Neuron (in vitro differentiated cells): ENCODE results near the gene KLHDC7A.

Source experiments
- H2AFZ ChIP-seq: one replicate; pipeline ENCODE4 v1.6.1; 2013; ENCODE audit warnings: low read depth, mild to moderate bottlenecking, inconsistent platforms, low read length, moderate library complexity
- H3K27me3 ChIP-seq: one replicate; pipeline ENCODE4 v1.6.1; 2013; ENCODE audit warnings: low read length; ENCODE audit not compliant: insufficient read depth
- H3K36me3 ChIP-seq: one replicate; pipeline ENCODE4 v1.6.1; 2013; ENCODE audit warnings: low read length; ENCODE audit not compliant: insufficient read depth
- H3K4me1 ChIP-seq: one replicate; pipeline ENCODE4 v1.6.1; 2013; ENCODE audit warnings: low read length; ENCODE audit not compliant: insufficient read depth
- H3K4me3 ChIP-seq: 2 replicates; pipeline ENCODE4 v1.5.1; 2013; ENCODE audit warnings: mild to moderate bottlenecking, low read length, moderate library complexity
- H3K9me3 ChIP-seq: one replicate; pipeline ENCODE4 v1.6.1; 2013; ENCODE audit warnings: low read length

KLHDC7A gene

GRCh38 chr1:18496497-18497235, 15.9 kb downstream of the KLHDC7A start:
- no peaks in the 10 kb centered on the region for H3K4me1 ChIP-seq
- no peaks in the 10 kb centered on the region for H3K9me3 ChIP-seq
- H3K4me3 ChIP-seq, result no peak overlapping the region
- H3K27me3 ChIP-seq, result peaks cover 2% of the 10 kb centered on the region
- no peaks in the 10 kb centered on the region for H3K36me3 ChIP-seq
- H2AFZ ChIP-seq, result no peak overlapping the region

GRCh38 chr1:18501833-18502232, 21.1 kb downstream of the KLHDC7A start:
- H3K36me3 ChIP-seq, result no peaks in the 10 kb centered on the region
- H3K27me3 ChIP-seq, result peaks cover 2% of the 10 kb centered on the region
- H3K4me1 ChIP-seq, result no peaks in the 10 kb centered on the region
- no peak overlapping the region for H2AFZ ChIP-seq
- H3K4me3 ChIP-seq, result no peak overlapping the region
- H3K9me3 ChIP-seq, result no peaks in the 10 kb centered on the region

- Histone ChIP-seq H2AFZ (no peak overlapping the region), H3K36me3 (no peaks in the 10 kb centered on the region), H3K27me3 (no peaks in the 10 kb centered on the region), H3K9me3 (no peaks in the 10 kb centered on the region), H3K4me1 (no peaks in the 10 kb centered on the region), H3K4me3 (no peak overlapping the region)
Measured at GRCh38 chr1:18504609-18505008, 23.9 kb downstream of the KLHDC7A start.

- Histone ChIP-seq H3K9me3 (no peaks in the 10 kb centered on the region), H3K27me3 (no peaks in the 10 kb centered on the region)
Measured at GRCh38 chr1:18505666-18506065, 24.9 kb downstream of the KLHDC7A start.

GRCh38 chr1:18508084-18508483, 27.4 kb downstream of the KLHDC7A start:
- Histone ChIP-seq H3K4me1 (no peaks in the 10 kb centered on the region), H3K4me3 (no peak overlapping the region), H3K9me3 (no peaks in the 10 kb centered on the region), H3K27me3 (no peaks in the 10 kb centered on the region), H3K36me3 (no peaks in the 10 kb centered on the region), H2AFZ (no peak overlapping the region)

More at GRCh38 chr1:18505666-18506065, 24.9 kb downstream of the KLHDC7A start:
- no peak overlapping the region for H2AFZ ChIP-seq
- no peaks in the 10 kb centered on the region for H3K36me3 ChIP-seq
- no peak overlapping the region for H3K4me3 ChIP-seq
- no peaks in the 10 kb centered on the region for H3K4me1 ChIP-seq

- Histone ChIP-seq H3K4me3 (no peak overlapping the region), H3K9me3 (no peaks in the 10 kb centered on the region), H3K36me3 (no peaks in the 10 kb centered on the region), H2AFZ (no peak overlapping the region), H3K27me3 (no peaks in the 10 kb centered on the region), H3K4me1 (no peaks in the 10 kb centered on the region)
Measured at GRCh38 chr1:18511149-18511873, 30.6 kb downstream of the KLHDC7A start.

- Histone ChIP-seq H3K4me1 (no peaks in the 10 kb centered on the region), H3K36me3 (no peaks in the 10 kb centered on the region), H3K9me3 (no peaks in the 10 kb centered on the region), H2AFZ (no peak overlapping the region), H3K4me3 (no peak overlapping the region), H3K27me3 (no peaks in the 10 kb centered on the region)
Measured at GRCh38 chr1:18511874-18512150, 31.1 kb downstream of the KLHDC7A start.

GRCh38 chr1:18512883-18513282, 32.2 kb downstream of the KLHDC7A start:
- H3K9me3 ChIP-seq, result no peaks in the 10 kb centered on the region
- H3K27me3 ChIP-seq, result no peaks in the 10 kb centered on the region
- no peak overlapping the region for H3K4me3 ChIP-seq
- no peaks in the 10 kb centered on the region for H3K36me3 ChIP-seq
- no peak overlapping the region for H2AFZ ChIP-seq
- no peaks in the 10 kb centered on the region for H3K4me1 ChIP-seq

- H3K9me3 ChIP-seq, result no peaks in the 10 kb centered on the region
- H3K4me3 ChIP-seq, result no peak overlapping the region
- H3K36me3 ChIP-seq, result no peaks in the 10 kb centered on the region
- no peaks in the 10 kb centered on the region for H3K4me1 ChIP-seq
- no peaks in the 10 kb centered on the region for H3K27me3 ChIP-seq
- no peak overlapping the region for H2AFZ ChIP-seq
Measured at GRCh38 chr1:18513995-18514394, 33.3 kb downstream of the KLHDC7A start.

GRCh38 chr1:18515120-18515667, 34.5 kb downstream of the KLHDC7A start:
- H2AFZ ChIP-seq, result no peak overlapping the region
- no peaks in the 10 kb centered on the region for H3K4me1 ChIP-seq
- H3K9me3 ChIP-seq, result no peaks in the 10 kb centered on the region
- no peak overlapping the region for H3K4me3 ChIP-seq
- no peaks in the 10 kb centered on the region for H3K27me3 ChIP-seq
- no peaks in the 10 kb centered on the region for H3K36me3 ChIP-seq

GRCh38 chr1:18516473-18516872, 35.7 kb downstream of the KLHDC7A start:
- Histone ChIP-seq H3K4me3 (no peak overlapping the region), H2AFZ (no peak overlapping the region), H3K27me3 (no peaks in the 10 kb centered on the region), H3K9me3 (no peaks in the 10 kb centered on the region), H3K36me3 (no peaks in the 10 kb centered on the region), H3K4me1 (no peaks in the 10 kb centered on the region)

GRCh38 chr1:18526436-18527275, 45.9 kb downstream of the KLHDC7A start:
- H3K4me3 ChIP-seq, result no peak overlapping the region
- H3K4me1 ChIP-seq, result no peaks in the 10 kb centered on the region

GRCh38 chr1:18527514-18527913, 46.8 kb downstream of the KLHDC7A start:
- Histone ChIP-seq H3K4me1 (no peaks in the 10 kb centered on the region), H3K4me3 (no peak overlapping the region), H3K9me3 (no peaks in the 10 kb centered on the region), H2AFZ (no peak overlapping the region), H3K36me3 (no peaks in the 10 kb centered on the region), H3K27me3 (no peaks in the 10 kb centered on the region)

More at GRCh38 chr1:18526436-18527275, 45.9 kb downstream of the KLHDC7A start:
- Histone ChIP-seq H3K27me3 (no peaks in the 10 kb centered on the region), H3K36me3 (no peaks in the 10 kb centered on the region), H3K9me3 (no peaks in the 10 kb centered on the region), H2AFZ (no peak overlapping the region)
